Measurements from ENCODE around the gene TFAP2E.

- TF ChIP-seq POLR2A (IDR thresholded peaks at IDR 0.05; ENCODE audit: low read depth, low read length) (no peak), POLR2AphosphoS5 (IDR thresholded peaks at IDR 0.05; ENCODE audit: low read depth, low read length) (no peak)
Measured at GRCh38 chr1:35611655-35612054, 38.5 kb downstream of the TFAP2E start.
